Peyer's patch (tissue), 4 donors: ENCODE measurements around the gene SPHK1. TPM values are rescaled to one million over a fixed set of nuclear protein-coding genes. Genes with fewer than 3 reads are reported as not detected.

Experiments used
- DNase-seq, 3 donors: peaks; one replicate each; pipeline ENCODE4 v3.0.0-alpha.2; 2017 to 2019
- H3K27ac ChIP-seq, 4 donors: fragments of 200-600 bp; sonication (generic); one replicate each; pipeline ENCODE4 v1.5.1; 2016 to 2019
- H3K27me3 ChIP-seq, 2 donors: fragments of 200-600 bp; sonication (generic); one replicate each; pipeline ENCODE4 v1.5.1; 2019
- H3K36me3 ChIP-seq, 3 donors: fragments of 200-600 bp; sonication (generic); one replicate each; pipeline ENCODE4 v1.5.1; 2016 to 2019
- H3K4me1 ChIP-seq, 4 donors: fragments of 200-600 bp; sonication (generic); one replicate each; pipeline ENCODE4 v1.5.1; 2016 to 2019
- H3K4me3 ChIP-seq, 4 donors: fragments of 200-600 bp; sonication (generic); 1 replicate in 3 of 4; 2 replicates in 1 of 4; pipeline ENCODE4 v1.5.1; 2016 to 2019; ENCODE audit warnings: mild to moderate bottlenecking in 1 of 4
- H3K9me3 ChIP-seq, 4 donors: fragments of 200-600 bp; sonication (generic); one replicate each; pipeline ENCODE4 v1.5.1; 2016 to 2019; ENCODE audit warnings: mild to moderate bottlenecking in 1 of 4
- CTCF ChIP-seq, 6 experiments: fragments of 450-650 bp in 4 of 6; fragments of 200-600 bp in 2 of 6; sonication (generic) in 1 of 6; IDR thresholded peaks; one replicate each; pipeline ENCODE4 v1.5.1; 2017 to 2019; ENCODE audit warnings: antibody characterized with exemption in 6 of 6, mild to moderate bottlenecking in 3 of 6, moderate library complexity in 1 of 6
- POLR2A ChIP-seq, 2 donors: fragments of 450-650 bp; IDR thresholded peaks; one replicate each; pipeline ENCODE4 v1.5.1; 2017; ENCODE audit warnings: antibody characterized with exemption in 2 of 2, mild to moderate bottlenecking in 2 of 2, moderate library complexity in 2 of 2
- total RNA-seq, 4 donors: library from RNA; depleted of rRNA; stranded (reverse); fragments of >200 nt; gene quantifications; one replicate each; pipeline ENCODE4 v1.1.0, GENCODE V29; 2016

SPHK1 gene
- total RNA-seq, 4 donors from 2014 or later = 0.53 to 5.9 (median 3.8) TPM

GRCh38 chr17:76397687-76398522 lies 13.5 kb downstream of the SPHK1 start:
- peak; percentile 90 to 96 (median 92) for DNase-seq
- Histone ChIP-seq H3K9me3 (no peaks in the 10 kb centered on the region), H3K4me3 (no peak overlapping the region), H3K27me3 (no peaks in the 10 kb centered on the region), H3K36me3 (peaks cover 0 to 92% (median 0%) of the 10 kb centered on the region in 3 donors), H3K27ac (no peak overlapping the region), H3K4me1 (no peaks in the 10 kb centered on the region)
- TF ChIP-seq POLR2A (IDR thresholded peaks at IDR 0.05) = no peak
- TF ChIP-seq CTCF (IDR thresholded peaks at IDR 0.05) = peak; percentile 92 to 98 (median 95)

- no peaks in the 10 kb centered on the region for H3K27me3 ChIP-seq
- DNase-seq = no peak
- H3K9me3 ChIP-seq = no peaks in the 10 kb centered on the region
- TF ChIP-seq POLR2A (IDR thresholded peaks at IDR 0.05) = no peak
- TF ChIP-seq CTCF (IDR thresholded peaks at IDR 0.05) = no peak
- no peak overlapping the region for H3K27ac ChIP-seq
- H3K4me1 ChIP-seq = no peaks in the 10 kb centered on the region
- H3K4me3 ChIP-seq = no peak overlapping the region
- H3K36me3 ChIP-seq = peaks cover 0 to 89% (median 0%) of the 10 kb centered on the region in 3 donors
Measured at GRCh38 chr17:76398523-76399174, 14.2 kb downstream of the SPHK1 start.

GRCh38 chr17:76399175-76400172 lies 15.1 kb downstream of the SPHK1 start:
- TF ChIP-seq POLR2A (IDR thresholded peaks at IDR 0.05) (no peak), CTCF (IDR thresholded peaks at IDR 0.05) (no peak)
- no peak overlapping the region for H3K27ac ChIP-seq
- H3K36me3 ChIP-seq = peaks cover 0 to 88% (median 0%) of the 10 kb centered on the region in 3 donors
- no peak for DNase-seq
- no peaks in the 10 kb centered on the region for H3K27me3 ChIP-seq
- H3K9me3 ChIP-seq = no peaks in the 10 kb centered on the region
- H3K4me3 ChIP-seq = no peak overlapping the region
- no peaks in the 10 kb centered on the region for H3K4me1 ChIP-seq

GRCh38 chr17:76402711-76403110 lies 18.3 kb downstream of the SPHK1 start:
- DNase-seq = no peak
- Histone ChIP-seq H3K27ac (no peak overlapping the region), H3K4me3 (no peak overlapping the region), H3K9me3 (no peaks in the 10 kb centered on the region), H3K4me1 (peaks cover 0 to 12% (median 5%) of the 10 kb centered on the region in 4 donors), H3K27me3 (no peaks in the 10 kb centered on the region), H3K36me3 (peaks cover 0 to 65% (median 0%) of the 10 kb centered on the region in 3 donors)
- TF ChIP-seq CTCF (IDR thresholded peaks at IDR 0.05) (no peak), POLR2A (IDR thresholded peaks at IDR 0.05) (no peak)

- TF ChIP-seq CTCF (IDR thresholded peaks at IDR 0.05) (no peak), POLR2A (IDR thresholded peaks at IDR 0.05) (no peak)
- H3K9me3 ChIP-seq = no peaks in the 10 kb centered on the region
- peaks cover 0 to 12% (median 5%) of the 10 kb centered on the region in 4 donors for H3K4me1 ChIP-seq
- no peak overlapping the region for H3K27ac ChIP-seq
- no peak overlapping the region for H3K4me3 ChIP-seq
- DNase-seq = no peak
- no peaks in the 10 kb centered on the region for H3K27me3 ChIP-seq
- H3K36me3 ChIP-seq = peaks cover 0 to 52% (median 0%) of the 10 kb centered on the region in 3 donors
Measured at GRCh38 chr17:76404256-76404655, 19.8 kb downstream of the SPHK1 start.
